C4-2B (cell line): ENCODE measurements around the gene TRIM47.

ENCODE experiments used
- H3K27ac ChIP-seq: fragments of 450-650 bp; 2 replicates; pipeline ENCODE4 v1.5.1; 2017
- CTCF ChIP-seq: fragments of 450-650 bp; conservative IDR thresholded peaks from 2 replicates; pipeline ENCODE4 v1.5.1; 2017; ENCODE audit warnings: mild to moderate bottlenecking
- ZFX ChIP-seq: fragments of 450-650 bp; IDR thresholded peaks from 2 replicates; pipeline ENCODE4 v1.6.1; 2017

The TRIM47 gene

GRCh38 chr17:75914643-75915267 lies 36.4 kb upstream of the TRIM47 start:
- no peak overlapping the region for H3K27ac ChIP-seq
- TF ChIP-seq CTCF = no peak
- no peak for TF ChIP-seq ZFX

GRCh38 chr17:75913537-75914210 lies 35.3 kb upstream of the TRIM47 start:
- H3K27ac ChIP-seq = no peak overlapping the region
- TF ChIP-seq ZFX = no peak
- TF ChIP-seq CTCF = no peak

- no peak for TF ChIP-seq CTCF
- TF ChIP-seq ZFX = no peak
- H3K27ac ChIP-seq = no peak overlapping the region
These were observed 32.3 kb upstream of the TRIM47 start for GRCh38 chr17:75910699-75911098.

GRCh38 chr17:75909812-75910274 lies 31.5 kb upstream of the TRIM47 start:
- TF ChIP-seq ZFX (no peak), CTCF (no peak)
- H3K27ac ChIP-seq = peak overlapping the region; percentile 9; the same call in 1 of the 2 replicates

GRCh38 chr17:75909051-75909811 lies 30.9 kb upstream of the TRIM47 start:
- TF ChIP-seq CTCF (no peak), ZFX (no peak)
- H3K27ac ChIP-seq = no peak overlapping the region; the same call in 1 of the 2 replicates

GRCh38 chr17:75908201-75908600 lies 29.8 kb upstream of the TRIM47 start:
- TF ChIP-seq ZFX (no peak), CTCF (no peak)
- no peak overlapping the region for H3K27ac ChIP-seq
